K562 (cell line): ENCODE results near the gene RPEL1. TPM values are rescaled to one million over a fixed set of nuclear protein-coding genes. Genes with fewer than 3 reads are reported as not detected.

Experiments
- ATAC-seq: fragments of 200-7000 bp; cut with Tn5 transposase; 3 replicates; pipeline ENCODE4 v1.9.1; 2020; ENCODE audit warnings: moderate library complexity
- BruUV-seq: library from RNA; stranded (reverse); fragments of 400-500 nt; replicated peaks from 2 replicates; lab custom pipeline; 2021; lab: Mats Ljungman, UMichigan
- CTCF ChIA-PET: fragments of 300-600 bp; formaldehyde crosslinking; extraction: SDS; loops from one replicate; lab custom pipeline; 2021; ENCODE audit warnings: low intra/inter-chr PET ratio; lab: Yijun Ruan, JAX
- POLR2A ChIA-PET: fragments of 300-600, 350-650 bp; sonication (Branson Sonifier 250); formaldehyde crosslinking; extraction: SDS; loops from one replicate; lab custom pipeline; 2021; ENCODE audit warnings: antibody characterized with exemption, inconsistent platforms; lab: Yijun Ruan, JAX
- DNase-seq, 4 experiments: peaks; one replicate each; pipeline versions ENCODE4 v3.0.0 to v3.0.0-alpha.2; 2011 to 2018; ENCODE audit warnings: low spot score in 3 of 4, mixed read lengths in 3 of 4; ENCODE audit errors: extremely low read depth in 1 of 4
- FAIRE-seq: peaks from 2 replicates; lab custom pipeline; 2011; peaks lifted over from hg19 to GRCh38; lab: Jason Lieb, UNC
- H2AFZ ChIP-seq: 2 replicates; pipeline ENCODE4 v1.6.0; 2011; ENCODE audit warnings: low read depth, low read length, control low read depth, inconsistent platforms
- H3K27ac ChIP-seq: fragments of 200-600 bp; 3 replicates; pipeline ENCODE4 v1.8.0; 2011; ENCODE audit warnings: low read depth, mild to moderate bottlenecking, control low read depth, inconsistent platforms, low read length, moderate library complexity, mixed read lengths; ENCODE audit errors: extremely low read depth
- H3K27me3 ChIP-seq, 2 experiments: fragments of 300-600 bp in 1 of 2; 2 replicates in 1 of 2; 3 replicates in 1 of 2; pipeline versions ENCODE4 v1.6.0 to v1.8.0; 2011; ENCODE audit warnings: inconsistent platforms in 2 of 2, low read length in 2 of 2, mild to moderate bottlenecking in 1 of 2, mixed read lengths in 1 of 2, moderate library complexity in 1 of 2; ENCODE audit not compliant: control insufficient read depth in 2 of 2, insufficient read depth in 2 of 2
- H3K36me3 ChIP-seq: fragments of 300-600 bp; 3 replicates; pipeline ENCODE4 v1.8.0; 2011; ENCODE audit warnings: mild to moderate bottlenecking, low read length, inconsistent platforms; ENCODE audit not compliant: control insufficient read depth, insufficient read depth
- H3K4me1 ChIP-seq, 2 experiments: fragments of 200-600 bp in 1 of 2; replicated peaks in 1 of 2; 2 replicates in 1 of 2; 3 replicates in 1 of 2; pipeline versions ENCODE4 v1.5.1 to v1.8.0; 2011; ENCODE audit warnings: inconsistent platforms in 2 of 2, low read length in 2 of 2, mild to moderate bottlenecking in 1 of 2, mixed read lengths in 1 of 2, moderate library complexity in 1 of 2; ENCODE audit not compliant: control insufficient read depth in 2 of 2, insufficient read depth in 2 of 2
- H3K4me2 ChIP-seq: 2 replicates; pipeline ENCODE4 v1.6.1; 2011; ENCODE audit warnings: low read length, control low read depth, inconsistent platforms, mixed read lengths; ENCODE audit not compliant: insufficient read depth
- H3K4me3 ChIP-seq: fragments of 200-600 bp; sonication (generic), shearing (Covaris generic); 2 replicates; pipeline ENCODE4 v1.5.1; 2016; ENCODE audit warnings: control low read depth, inconsistent platforms
- H3K79me2 ChIP-seq: fragments of 200-600 bp; 3 replicates; pipeline ENCODE4 v1.8.0; 2011; ENCODE audit warnings: low read length, inconsistent platforms; ENCODE audit not compliant: control insufficient read depth, insufficient read depth
- H3K9ac ChIP-seq, 2 experiments: 2 replicates each; pipeline versions ENCODE4 v1.6.0 to v1.6.1; 2011; ENCODE audit warnings: low read depth in 2 of 2, low read length in 2 of 2, control low read depth in 1 of 2, inconsistent platforms in 1 of 2, mild to moderate bottlenecking in 1 of 2, mixed read lengths in 1 of 2; ENCODE audit not compliant: insufficient read depth in 1 of 2
- H3K9me1 ChIP-seq: one replicate; pipeline ENCODE4 v1.6.0; 2011; ENCODE audit warnings: inconsistent platforms, mild to moderate bottlenecking, low read length, moderate library complexity; ENCODE audit not compliant: control insufficient read depth, insufficient read depth
- H3K9me3 ChIP-seq: replicated peaks from 2 replicates; pipeline ENCODE4 v1.5.1; 2011; ENCODE audit warnings: low read depth, low read length, inconsistent platforms; ENCODE audit not compliant: control insufficient read depth, insufficient read depth
- H4K20me1 ChIP-seq: replicated peaks from 2 replicates; pipeline ENCODE4 v1.6.1; 2011; ENCODE audit warnings: low read length, inconsistent platforms, mixed read lengths; ENCODE audit not compliant: control insufficient read depth, insufficient read depth
- NFIC ChIP-seq: fragments of 450-650 bp; IDR thresholded peaks from 2 replicates; pipeline ENCODE4 v1.6.1; 2017; ENCODE audit warnings: mild to moderate bottlenecking, inconsistent platforms
- NR2C1 ChIP-seq, 2 experiments: fragments of 450-650 bp; IDR thresholded peaks; 2 replicates each; pipeline ENCODE4 v1.6.1; 2017; ENCODE audit warnings: mild to moderate bottlenecking in 2 of 2, antibody characterized with exemption in 1 of 2, inconsistent platforms in 1 of 2, missing compliant biosample characterization in 1 of 2, missing genetic modification characterization in 1 of 2
- RFX1 ChIP-seq: fragments of 450-650 bp; IDR thresholded peaks from 2 replicates; pipeline ENCODE4 v1.6.1; 2016; ENCODE audit warnings: mild to moderate bottlenecking, moderate library complexity
- YY1 ChIP-seq, 3 experiments: IDR thresholded peaks; 2 replicates each; pipeline ENCODE4 v1.6.1; 2011; ENCODE audit warnings: low read length in 2 of 3, mild to moderate bottlenecking in 2 of 3, moderate library complexity in 2 of 3, borderline replicate concordance in 1 of 3, control low read depth in 1 of 3, low read depth in 1 of 3; ENCODE audit not compliant: insufficient read depth in 3 of 3, insufficient replicate concordance in 2 of 3, control insufficient read depth in 1 of 3, insufficient read length in 1 of 3; ENCODE audit errors: extremely low read depth in 1 of 3
- WGBS: fragments of 100-300 bp; shearing (Covaris generic); methylation state at CpG from one replicate; pipeline ENCODE4 v1.1.6; 2016; ENCODE audit warnings: low coverage, mixed read lengths; ENCODE audit not compliant: insufficient coverage; ENCODE audit errors: missing lambda C conversion rate; 5-methylcytosine and 5-hydroxymethylcytosine counted together
- in situ Hi-C: fragments of 300-500 bp; cut with MboI; formaldehyde crosslinking; loops from 4 replicates; pipeline ENCODE4 v1.15.0; 2018; ENCODE audit warnings: inconsistent platforms, mixed read lengths
- intact Hi-C: fragments of 100-400 bp; cut with micrococcal nuclease; formaldehyde crosslinking; loops from 2 replicates; pipeline ENCODE4 v1.14.2; 2022
- polyA plus RNA-seq, 8 experiments: library from polyadenylated mRNA; depleted of rRNA in 4 of 8; stranded (reverse) in 5 of 8; unstranded in 3 of 8; fragments of >200 nt; fragmentation: Nextera tagmentation in 2 of 8; fragmentation: Illumina TruSeq in 1 of 8; extraction: Ambion mirVana in 2 of 8; extraction: Trizol in 1 of 8; gene quantifications; 2 replicates each; pipeline versions ENCODE4 v1.2.1 to v1.2.3, GENCODE V29; 2011 to 2014; ENCODE audit warnings: inconsistent platforms in 1 of 8, missing spikeins in 1 of 8
- total RNA-seq, 7 experiments: library from RNA; depleted of rRNA in 6 of 7; stranded (reverse); fragments of >200 nt in 6 of 7; fragmentation: Illumina TruSeq in 2 of 7; extraction: Trizol in 2 of 7; gene quantifications; 2 replicates each; pipeline versions ENCODE4 v1.2.1 to v1.2.3, GENCODE V29; 2011 to 2021; ENCODE audit warnings: low replicate concordance in 1 of 7

RPEL1 gene
- total and polyA plus RNA-seq, 9 of the 15 experiments (the other 6 are each of a cell fraction or from before 2014, with no cell fraction given), result 0.04 to 0.15 (median 0.07) TPM; not detected in 4

GRCh38 chr10:103281753-103282152 is 36.1 kb downstream of the RPEL1 start:
- Histone ChIP-seq H3K36me3 (no peaks in the 10 kb centered on the region), H3K4me3 (no peak overlapping the region), H3K4me1 (peaks cover 0 to 3% of the 10 kb centered on the region in 2 experiments; a peak in 1 of 5 replicates), H3K27ac (no peak overlapping the region), H3K9me3 (no peaks in the 10 kb centered on the region), H2AFZ (no peak overlapping the region), H3K79me2 (no peaks in the 10 kb centered on the region), H3K27me3 (peaks cover under 1 to 11% of the 10 kb centered on the region in 2 experiments; a peak in 3 of 5 replicates), H3K4me2 (no peak overlapping the region), H4K20me1 (no peaks in the 10 kb centered on the region; the same call in 1 of the 2 replicates), H3K9ac (no peak overlapping the region), H3K9me1 (no peaks in the 10 kb centered on the region)
- ChIA-PET CTCF (no interaction called here), POLR2A (interaction anchor here (1.0 kb wide), 1 partner anchor 14 kb away, joined by 3 read pairs; no protein-coding TSS in a partner anchor)
- TF ChIP-seq YY1 (IDR thresholded peaks at IDR 0.05; ENCODE audit: borderline replicate concordance in 1 of 3, control insufficient read depth in 1 of 3, extremely low read depth in 1 of 3, insufficient read depth in 3 of 3, insufficient read length in 1 of 3, insufficient replicate concordance in 2 of 3, low read depth in 1 of 3, low read length in 2 of 3) (peak in 2 of 3 experiments; percentile 39 to 66), RFX1 (no peak)
- peak; percentile 72 for ATAC-seq
- no TSS peak for BruUV-seq
- peak in 3 of 4 experiments; percentile 13 to 31 (median 27) for DNase-seq
- WGBS, result 6% methylated on average over 13 of the region's 14 CpGs
- in situ Hi-C loops, result no loop called here
- no peak for FAIRE-seq
- intact Hi-C loops, result no loop called here

- Histone ChIP-seq H4K20me1 (no peaks in the 10 kb centered on the region; the same call in 1 of the 2 replicates), H3K27ac (no peak overlapping the region), H3K4me1 (peaks cover 0 to 3% of the 10 kb centered on the region in 2 experiments; a peak in 1 of 5 replicates), H3K9me1 (no peaks in the 10 kb centered on the region), H3K27me3 (peaks cover 4 to 11% of the 10 kb centered on the region in 2 experiments; a peak in 3 of 5 replicates), H3K9me3 (no peaks in the 10 kb centered on the region), H3K79me2 (no peaks in the 10 kb centered on the region), H3K36me3 (no peaks in the 10 kb centered on the region), H3K4me3 (no peak overlapping the region), H2AFZ (no peak overlapping the region), H3K4me2 (no peak overlapping the region), H3K9ac (no peak overlapping the region)
- CTCF ChIA-PET, result no interaction called here
- 0 out of 2 replicates have a peak, but pooled peaks have one; percentile 21 for TF ChIP-seq NFIC
- no peak for TF ChIP-seq NR2C1 (IDR thresholded peaks at IDR 0.05)
- no peak for TF ChIP-seq NR2C1 (tag; IDR thresholded peaks at IDR 0.05)
- intact Hi-C loops, result no loop called here
- FAIRE-seq, result no peak
- no TSS peak for BruUV-seq
- 0% methylated on average over 1 of the region's 1 CpG for WGBS
- in situ Hi-C loops, result no loop called here
- POLR2A ChIA-PET, result no interaction called here
- no peak for DNase-seq
- ATAC-seq, result no peak
Measured at GRCh38 chr10:103282961-103283360, 37.3 kb downstream of the RPEL1 start.
